GM12872 (cell line): ENCODE measurements around the gene GJB3.

Experiments used
- CTCF ChIP-seq: IDR thresholded peaks from 3 replicates; pipeline ENCODE4 v1.5.1; 2011; ENCODE audit warnings: low read depth, mild to moderate bottlenecking, low read length, moderate library complexity; ENCODE audit not compliant: insufficient read depth

Gene GJB3

GRCh38 chr1:34784751-34785221 is 3.8 kb downstream of the GJB3 start:
- no peak for TF ChIP-seq CTCF

- TF ChIP-seq CTCF: no peak
These were observed 4.3 kb downstream of the GJB3 start for GRCh38 chr1:34785231-34785874.

GRCh38 chr1:34785875-34786470 is 5.0 kb downstream of the GJB3 start:
- no peak for TF ChIP-seq CTCF

GRCh38 chr1:34786521-34787325 is 5.7 kb downstream of the GJB3 start:
- TF ChIP-seq CTCF: peak; percentile 97

- TF ChIP-seq CTCF: peak; percentile 52
These were observed 6.7 kb downstream of the GJB3 start for GRCh38 chr1:34787461-34788420.

- TF ChIP-seq CTCF: no peak
These were observed 10.0 kb downstream of the GJB3 start for GRCh38 chr1:34790985-34791384.

- no peak for TF ChIP-seq CTCF
These were observed 11.4 kb downstream of the GJB3 start for GRCh38 chr1:34792424-34792823.
